Endometrium (tissue), 2 donors: ENCODE measurements around the gene ISG15.

Experiments used
- FAIRE-seq: peaks from 2 replicates; lab custom pipeline; 2012; peaks lifted over from hg19 to GRCh38; lab: Jason Lieb, UNC
- donor health status: control.
- donor health status: control.

The ISG15 gene

DNA sequence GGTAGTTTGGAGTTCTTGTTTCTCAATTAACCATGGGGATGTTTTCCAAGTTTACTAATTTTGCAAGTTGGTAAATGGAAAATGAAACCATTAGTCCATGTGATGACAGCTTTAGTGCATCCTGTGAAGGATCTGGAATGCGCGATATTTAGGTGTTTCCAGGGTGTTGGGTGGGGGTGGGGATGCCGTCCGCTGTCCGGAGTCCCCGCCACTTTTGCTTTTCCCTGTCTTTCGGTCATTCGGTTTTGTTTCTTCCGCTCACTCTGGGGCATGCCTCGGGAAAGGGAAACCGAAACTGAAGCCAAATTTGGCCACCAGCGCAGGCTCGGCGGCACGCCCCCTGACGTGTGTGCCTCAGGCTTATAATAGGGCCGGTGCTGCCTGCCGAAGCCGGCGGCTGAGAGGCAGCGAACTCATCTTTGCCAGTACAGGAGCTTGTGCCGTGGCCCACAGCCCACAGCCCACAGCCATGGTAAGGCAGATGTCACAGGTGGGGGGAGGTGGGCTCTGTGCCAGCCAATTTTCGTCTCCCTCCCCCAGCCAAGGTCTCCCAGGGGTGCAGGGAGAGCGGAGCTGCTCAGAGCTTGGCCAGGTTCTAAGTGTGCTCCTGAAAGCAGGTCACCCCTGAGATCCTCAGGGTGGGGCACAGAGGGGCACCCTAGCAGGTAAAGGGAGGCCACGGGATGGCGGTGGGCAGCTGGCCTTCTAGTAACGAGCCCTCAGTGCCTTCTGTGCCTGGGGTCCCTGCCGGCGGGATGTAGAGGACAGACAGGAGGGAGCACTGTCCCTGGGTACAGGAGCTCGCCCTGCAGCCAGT is at the start of gene ISG15:
TSS of gene ISG15 (plus strand) at position 393 of the 817 bp plus-strand sequence. CDS start at position 470, 77 bp downstream.
- peak; percentile 8 for FAIRE-seq

DNA sequence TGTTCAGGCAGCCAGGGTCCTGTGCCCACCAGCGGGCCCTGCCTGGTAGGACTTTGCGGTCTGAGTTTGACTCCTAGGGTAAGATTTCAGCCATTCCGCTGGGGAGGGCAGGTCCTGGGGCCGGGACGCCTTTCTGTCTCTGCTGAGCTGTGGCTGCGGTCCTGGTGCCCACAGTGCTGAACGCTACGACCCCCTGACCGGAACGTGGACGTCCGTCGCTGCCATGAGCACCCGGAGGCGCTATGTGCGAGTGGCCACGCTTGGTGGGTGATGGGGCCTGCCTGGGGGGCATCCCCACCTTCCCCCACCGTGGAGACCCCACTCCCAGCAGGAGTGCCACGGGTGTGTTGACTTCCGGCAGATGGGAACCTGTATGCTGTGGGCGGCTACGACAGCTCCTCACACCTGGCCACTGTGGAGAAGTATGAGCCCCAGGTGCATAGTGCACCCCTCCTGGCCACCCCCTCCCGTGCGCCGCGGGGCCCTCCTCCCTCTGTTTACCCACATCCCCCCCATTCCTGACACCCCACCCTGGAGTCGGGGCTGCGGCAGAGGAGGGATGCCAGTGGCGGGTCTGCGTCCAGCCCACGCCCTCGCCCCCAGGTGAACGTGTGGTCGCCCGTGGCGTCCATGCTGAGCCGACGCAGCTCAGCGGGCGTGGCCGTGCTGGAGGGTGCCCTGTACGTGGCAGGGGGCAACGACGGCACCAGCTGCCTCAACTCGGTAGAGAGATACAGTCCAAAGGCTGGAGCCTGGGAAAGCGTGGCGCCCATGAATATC is 49.4 kb upstream of the ISG15 start:
- no peak for FAIRE-seq

DNA sequence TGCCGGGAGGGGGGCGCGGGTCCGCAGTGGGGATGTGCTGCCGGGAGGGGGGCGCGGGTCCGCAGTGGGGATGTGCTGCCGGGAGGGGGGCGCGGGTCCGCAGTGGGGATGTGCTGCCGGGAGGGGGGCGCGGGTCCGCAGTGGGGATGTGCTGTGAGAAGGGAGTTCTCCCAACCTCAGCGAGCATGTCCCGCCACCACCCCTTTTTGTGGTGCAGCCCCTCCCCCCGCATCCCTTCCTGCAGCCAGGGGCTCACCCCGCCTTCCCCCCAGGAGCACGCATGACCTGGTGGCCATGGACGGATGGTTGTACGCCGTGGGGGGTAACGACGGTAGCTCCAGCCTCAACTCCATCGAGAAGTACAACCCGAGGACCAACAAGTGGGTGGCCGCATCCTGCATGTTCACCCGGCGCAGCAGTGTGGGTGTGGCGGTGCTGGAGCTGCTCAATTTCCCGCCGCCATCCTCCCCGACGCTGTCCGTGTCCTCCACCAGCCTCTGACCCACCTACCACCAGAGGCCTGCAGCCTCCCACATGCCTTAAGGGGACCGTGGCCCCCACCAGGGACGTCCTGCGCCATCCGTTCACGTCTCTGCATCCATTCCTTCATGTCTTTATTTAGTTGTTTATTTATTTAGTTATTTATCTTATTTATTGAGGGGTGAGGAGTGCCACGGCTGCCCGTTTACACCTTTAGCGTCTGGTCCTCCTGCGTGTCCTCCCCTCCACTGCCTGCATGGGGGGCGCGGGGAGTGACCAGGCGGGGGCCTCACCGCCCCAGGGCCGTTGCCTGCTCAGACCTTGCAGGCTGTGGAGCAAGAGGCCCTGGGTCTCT is 48.4 kb upstream of the ISG15 start:
- FAIRE-seq, result no peak

DNA sequence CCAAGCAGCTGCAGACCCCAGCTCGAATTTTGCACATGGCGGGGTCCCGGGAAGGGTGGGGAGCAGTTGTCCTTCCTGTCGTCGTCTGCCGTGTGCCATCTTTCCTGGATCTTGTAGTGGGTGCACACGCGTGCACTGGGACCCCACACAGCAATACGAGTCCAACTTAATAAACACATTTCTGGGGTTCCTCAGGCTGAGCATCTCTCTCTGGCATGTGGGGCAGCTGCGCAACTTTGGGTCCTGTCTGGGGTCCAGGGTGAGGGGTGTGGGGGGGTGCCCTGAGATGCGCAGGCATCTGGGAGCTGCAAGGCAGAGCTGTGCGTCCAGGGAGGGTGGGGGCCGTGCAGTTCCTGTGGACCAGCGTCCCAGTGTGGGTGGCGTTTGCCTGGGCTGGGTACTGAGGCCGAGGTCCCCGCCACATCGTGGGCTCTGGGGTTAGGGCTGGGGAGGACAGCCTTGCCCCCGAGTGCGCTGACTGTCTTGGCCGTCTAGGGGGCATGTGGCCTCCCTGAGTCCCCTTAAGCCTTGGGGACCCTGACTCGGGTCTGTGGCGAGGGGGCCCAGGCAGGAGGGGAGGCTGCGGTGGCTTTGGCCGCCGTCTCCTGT is 47.7 kb upstream of the ISG15 start:
- no peak for FAIRE-seq

DNA sequence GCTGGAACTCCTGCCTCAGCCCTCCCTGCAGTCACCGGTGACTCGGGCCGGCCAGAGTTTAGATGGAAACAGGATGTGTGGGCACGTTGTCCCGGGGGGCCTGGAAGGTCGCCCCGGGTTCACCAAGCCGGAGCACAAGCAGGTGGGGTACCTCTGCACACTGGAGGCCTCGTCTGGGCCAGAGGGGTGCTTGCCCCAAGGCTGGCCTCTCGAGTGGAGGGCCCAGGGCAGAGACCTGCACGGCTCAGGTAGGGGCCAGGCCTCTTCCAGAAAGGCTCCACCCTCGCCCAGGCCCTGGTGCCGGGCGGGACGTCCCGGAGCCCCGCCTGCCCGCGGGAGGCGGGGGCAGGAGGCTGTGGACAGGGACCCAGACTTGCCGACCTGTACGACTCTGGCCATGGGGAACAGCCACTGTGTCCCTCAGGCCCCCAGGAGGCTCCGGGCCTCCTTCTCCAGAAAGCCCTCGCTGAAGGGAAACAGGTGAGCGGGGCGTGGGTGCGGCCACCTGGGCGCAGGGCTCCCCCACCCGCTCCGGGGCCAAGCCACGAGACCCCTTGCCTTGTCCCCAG is 47.1 kb upstream of the ISG15 start, which contains the start of gene PLEKHN1:
TSS of gene PLEKHN1 (plus strand) at position 348 of the 569 bp plus-strand sequence. CDS start at position 398, 50 bp downstream.
- no peak for FAIRE-seq

DNA sequence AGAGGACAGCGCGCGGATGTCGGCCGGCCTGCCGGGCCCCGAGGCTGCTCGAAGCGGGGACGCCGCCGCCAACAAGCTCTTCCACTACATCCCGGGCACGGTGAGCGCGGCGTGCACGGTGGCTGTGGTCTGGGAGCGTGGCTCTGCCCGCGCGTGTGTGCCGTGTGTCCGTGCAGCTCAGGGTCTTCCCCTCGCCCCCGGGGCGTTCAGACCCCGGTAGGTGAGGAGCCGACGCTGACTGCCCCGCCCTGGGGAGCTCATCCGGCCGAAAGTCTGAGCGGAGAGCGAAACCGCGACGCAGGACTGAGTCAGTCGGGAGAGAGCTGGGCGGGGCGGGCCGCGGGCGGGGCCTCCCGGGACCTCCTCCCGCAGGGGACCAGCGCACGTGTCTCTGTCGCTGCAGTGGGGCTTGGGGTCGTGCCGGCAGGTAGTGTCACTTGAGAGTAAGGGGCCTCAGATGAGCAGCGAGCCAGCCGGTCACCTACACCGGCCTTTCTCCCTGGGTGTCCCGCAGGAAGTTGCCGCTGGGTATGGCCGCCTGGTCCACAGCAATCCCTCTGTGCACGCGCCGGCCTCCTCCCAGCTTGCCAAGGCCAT is 46.5 kb upstream of the ISG15 start:
- no peak for FAIRE-seq

DNA sequence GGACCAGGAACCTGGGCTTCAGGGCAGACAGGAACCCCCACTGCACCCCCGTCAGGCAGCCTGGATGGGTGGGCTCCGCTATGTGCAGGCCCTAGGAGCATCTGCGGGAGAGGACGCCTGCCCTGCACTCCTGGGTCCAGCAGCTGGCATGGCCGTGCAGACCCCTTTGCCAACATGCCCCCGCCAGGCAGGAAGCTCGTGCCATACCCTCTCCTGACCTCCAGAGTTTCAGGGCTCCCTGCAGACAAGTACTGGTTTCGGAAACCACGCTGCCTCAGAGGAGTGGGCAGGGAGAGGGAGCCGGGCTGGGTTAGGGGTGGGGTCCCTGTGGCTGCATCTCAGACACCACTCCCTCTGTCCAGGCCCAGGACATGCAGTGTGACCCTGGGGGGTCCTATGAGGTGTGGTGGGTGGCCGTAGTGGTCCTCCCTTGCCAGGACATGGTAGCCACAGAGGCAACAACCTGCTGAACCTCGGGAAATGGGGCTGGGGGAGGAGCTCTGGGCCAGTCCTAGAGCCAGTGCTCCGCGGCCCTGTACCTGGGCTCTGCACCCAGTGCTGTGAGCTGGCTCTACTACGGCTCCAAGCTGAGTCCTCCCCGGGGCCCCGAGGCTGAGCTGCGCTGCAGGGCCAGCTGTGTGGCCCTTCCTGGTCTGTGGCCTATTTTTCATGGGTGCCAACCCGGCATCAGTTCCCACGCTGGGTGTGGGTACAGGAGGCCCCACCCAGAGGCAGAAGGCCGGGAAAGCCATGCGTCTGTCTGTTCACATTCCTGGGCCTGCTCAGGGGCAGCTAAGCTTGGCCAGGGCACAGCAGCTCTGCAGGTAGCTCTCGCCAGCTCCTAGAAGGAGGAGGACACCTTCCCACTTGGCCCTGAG is 45.6 kb upstream of the ISG15 start:
- no peak for FAIRE-seq

DNA sequence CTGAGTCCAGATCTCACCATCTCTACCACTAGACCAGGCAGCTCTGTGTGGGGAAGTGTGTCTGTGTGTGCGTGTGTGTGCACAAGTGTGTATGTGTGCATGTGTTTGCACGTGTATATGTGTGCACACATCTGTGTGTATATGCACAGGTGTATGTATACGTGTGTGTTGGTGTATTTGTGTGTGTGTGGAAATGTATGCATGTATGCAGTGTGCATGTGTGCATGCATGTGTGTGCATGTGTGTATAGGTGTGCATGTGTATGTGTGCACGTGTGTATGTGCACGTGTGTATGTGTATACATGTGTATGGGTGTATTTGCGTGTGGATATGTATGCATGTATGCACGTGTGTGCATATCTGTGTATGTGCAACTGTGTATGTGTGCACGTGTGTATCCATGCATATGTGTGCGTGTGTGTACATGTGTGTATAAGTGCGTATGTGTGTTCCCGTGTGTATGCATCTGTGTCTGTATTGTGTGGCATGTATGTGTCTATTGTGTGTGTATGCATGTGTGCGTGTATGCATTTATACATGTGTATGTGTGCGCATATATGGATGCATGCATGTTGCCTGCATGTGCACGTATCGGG is 43.9 kb upstream of the ISG15 start:
- no peak for FAIRE-seq

DNA sequence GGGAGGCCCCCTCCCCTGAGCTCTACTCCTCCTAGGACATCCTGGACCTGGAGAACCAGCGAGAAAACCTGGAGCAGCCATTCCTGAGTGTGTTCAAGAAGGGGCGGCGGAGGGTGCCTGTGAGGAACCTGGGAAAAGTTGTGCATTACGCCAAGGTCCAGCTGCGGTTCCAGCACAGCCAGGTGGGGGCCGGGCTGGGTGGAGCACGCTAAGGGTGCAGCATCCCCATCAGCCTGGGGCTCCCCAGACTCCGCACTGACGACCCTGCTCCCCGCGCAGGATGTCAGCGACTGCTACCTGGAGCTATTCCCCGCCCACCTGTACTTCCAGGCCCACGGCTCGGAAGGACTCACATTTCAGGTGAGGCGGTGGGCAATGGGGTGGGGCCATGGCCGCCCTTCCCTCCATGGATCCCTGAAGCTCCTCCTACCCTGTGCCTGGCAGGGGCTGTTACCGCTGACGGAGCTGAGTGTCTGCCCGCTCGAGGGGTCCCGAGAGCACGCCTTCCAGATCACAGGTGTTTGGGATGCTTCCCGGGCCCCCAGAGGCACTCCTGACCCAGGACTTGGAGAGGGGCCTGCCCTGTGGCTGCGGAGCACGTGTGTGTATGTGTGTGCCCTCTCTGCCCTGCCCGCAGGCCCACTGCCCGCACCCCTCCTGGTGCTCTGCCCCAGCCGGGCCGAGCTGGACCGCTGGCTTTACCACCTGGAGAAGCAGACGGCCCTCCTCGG is 42.9 kb upstream of the ISG15 start:
- no peak for FAIRE-seq

DNA sequence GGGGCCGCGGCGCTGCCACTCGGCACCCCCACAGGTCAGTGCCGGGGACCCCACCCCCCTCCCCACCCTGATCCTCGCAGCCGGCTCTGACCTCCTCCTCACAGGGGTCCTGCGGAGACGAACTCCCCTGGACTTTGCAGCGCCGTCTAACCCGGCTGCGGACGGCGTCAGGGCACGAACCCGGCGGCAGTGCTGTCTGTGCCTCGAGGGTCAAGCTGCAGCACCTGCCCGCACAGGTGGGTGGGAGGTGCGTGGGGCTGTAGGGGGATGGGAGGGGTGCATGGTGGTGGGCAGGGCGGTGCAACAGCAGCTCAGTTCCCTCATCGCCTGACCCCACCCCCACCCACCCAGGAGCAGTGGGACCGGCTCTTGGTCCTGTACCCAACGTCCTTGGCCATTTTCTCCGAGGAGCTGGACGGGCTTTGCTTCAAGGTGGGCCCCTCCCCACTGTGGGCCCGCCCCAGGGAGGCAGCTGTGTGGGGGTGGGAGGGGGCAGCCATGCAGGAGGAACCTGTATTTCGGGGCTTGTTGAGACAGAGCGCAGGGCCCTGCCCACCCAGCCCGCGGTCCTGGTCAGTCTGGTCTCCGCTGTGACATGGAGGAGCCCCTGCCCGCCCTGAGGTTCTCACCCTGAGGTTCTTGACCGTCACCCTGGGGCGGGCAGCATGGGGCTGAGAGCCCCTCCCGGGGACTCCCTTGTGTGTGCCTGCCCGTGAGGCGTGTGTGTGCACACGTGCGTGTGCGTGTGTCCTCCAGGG is 42.1 kb upstream of the ISG15 start:
- FAIRE-seq, result no peak

DNA sequence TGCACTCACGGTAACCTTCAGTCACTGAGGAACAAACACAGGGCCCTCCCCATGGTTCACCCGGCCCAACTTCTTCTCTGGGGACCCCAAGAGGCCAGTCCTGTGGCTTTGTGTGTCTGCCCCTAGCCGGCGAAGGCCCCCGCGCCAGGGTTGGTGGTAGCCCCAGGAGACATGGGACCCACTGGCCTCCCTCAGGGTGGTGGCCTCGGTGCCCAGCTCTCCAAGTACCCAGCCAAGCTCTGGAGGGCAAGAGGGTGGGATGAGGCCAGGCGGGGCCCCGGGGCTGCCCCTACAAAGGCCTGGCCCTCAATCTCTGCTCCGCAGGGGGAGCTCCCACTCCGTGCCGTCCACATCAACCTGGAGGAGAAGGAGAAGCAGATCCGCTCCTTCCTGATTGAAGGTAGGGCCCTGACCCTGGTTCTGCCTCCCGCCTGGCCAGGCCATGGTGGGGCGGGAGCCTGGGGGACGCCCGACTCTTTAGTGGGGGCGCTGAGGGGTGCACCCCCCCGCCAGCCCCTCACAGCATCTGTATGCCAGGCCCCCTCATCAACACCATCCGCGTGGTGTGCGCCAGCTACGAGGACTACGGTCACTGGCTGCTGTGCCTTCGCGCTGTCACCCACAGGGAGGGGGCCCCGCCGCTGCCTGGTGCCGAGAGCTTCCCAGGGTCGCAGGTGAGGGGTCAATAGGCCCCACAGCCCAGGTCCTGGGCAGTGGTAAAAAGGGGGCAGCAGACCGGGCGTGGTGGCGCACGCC is 41.4 kb upstream of the ISG15 start:
- no peak for FAIRE-seq

DNA sequence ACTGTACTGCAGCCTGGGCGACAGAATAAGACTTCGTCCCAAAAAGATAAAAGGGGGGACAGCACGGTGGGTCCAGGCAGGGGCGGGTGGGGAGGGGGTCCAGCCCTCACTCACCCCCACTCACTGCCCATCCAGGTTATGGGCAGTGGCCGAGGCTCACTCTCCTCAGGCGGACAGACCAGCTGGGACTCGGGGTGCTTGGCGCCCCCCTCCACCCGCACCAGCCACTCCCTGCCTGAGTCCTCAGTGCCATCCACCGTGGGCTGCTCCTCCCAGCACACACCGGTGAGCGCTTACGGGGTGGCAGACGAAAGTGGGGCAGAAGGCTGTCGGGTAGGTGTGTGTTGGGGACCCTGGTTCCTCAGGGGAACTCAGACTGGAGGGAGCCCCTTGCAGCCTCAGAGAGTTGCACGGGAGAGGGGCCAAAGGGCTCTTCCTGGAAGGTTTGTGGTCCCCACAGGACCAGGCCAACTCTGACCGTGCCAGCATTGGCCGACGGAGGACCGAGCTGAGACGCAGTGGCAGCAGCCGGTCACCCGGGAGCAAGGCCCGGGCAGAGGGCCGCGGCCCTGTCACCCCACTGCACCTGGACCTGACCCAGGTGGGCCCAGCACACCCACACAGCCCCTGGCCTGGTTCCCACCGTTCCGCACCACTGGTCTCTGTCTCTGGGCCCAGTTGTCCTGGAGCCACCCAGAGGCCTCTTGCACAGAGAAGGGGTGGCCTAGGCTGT is 40.4 kb upstream of the ISG15 start:
- FAIRE-seq, result no peak

DNA sequence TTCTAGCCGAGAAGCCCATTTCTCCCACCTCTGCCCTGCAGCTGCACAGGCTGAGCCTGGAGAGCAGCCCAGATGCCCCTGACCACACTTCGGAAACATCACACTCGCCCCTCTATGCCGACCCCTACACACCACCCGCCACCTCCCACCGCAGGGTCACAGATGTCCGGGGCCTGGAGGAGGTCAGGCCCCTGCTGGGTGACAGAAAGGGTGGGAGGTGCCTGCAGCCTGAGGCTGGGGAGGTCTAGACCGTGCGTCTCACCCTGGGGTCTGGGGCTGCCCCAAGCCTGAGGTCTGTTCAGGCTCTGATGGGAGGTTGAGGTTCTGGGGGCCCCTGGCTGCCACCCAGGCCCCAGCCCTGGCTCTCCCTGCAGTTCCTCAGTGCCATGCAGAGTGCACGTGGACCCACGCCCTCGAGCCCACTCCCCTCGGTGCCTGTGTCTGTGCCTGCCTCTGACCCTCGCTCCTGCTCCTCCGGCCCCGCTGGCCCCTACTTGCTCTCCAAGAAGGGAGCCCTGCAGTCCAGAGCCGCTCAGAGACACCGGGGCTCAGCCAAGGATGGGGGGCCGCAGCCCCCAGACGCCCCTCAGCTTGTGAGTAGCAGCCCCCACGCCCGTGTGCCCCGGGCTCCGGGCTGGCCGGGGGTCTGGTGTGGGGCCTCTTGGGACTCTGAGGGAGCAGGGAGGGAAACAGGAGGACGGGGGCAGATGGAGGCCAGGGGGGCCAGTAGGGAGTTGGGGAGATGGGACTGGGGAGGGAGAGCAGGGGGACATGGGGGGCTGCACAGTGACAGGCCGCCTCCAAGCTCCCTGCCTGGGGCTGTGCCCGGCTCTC is 39.6 kb upstream of the ISG15 start:
- FAIRE-seq, result no peak

DNA sequence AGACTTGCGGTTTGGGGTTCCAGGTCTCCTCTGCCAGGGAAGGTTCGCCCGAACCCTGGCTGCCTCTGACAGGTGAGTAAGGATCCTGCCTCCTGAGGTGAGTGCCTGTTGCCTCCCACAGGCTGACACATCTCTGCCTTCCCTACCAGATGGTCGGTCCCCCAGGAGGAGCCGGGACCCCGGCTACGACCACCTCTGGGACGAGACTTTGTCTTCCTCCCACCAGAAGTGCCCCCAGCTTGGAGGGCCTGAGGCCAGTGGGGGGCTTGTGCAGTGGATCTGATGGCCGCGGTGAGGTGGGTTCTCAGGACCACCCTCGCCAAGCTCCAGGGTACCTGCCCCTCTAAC is 39.0 kb upstream of the ISG15 start:
- FAIRE-seq, result no peak

DNA sequence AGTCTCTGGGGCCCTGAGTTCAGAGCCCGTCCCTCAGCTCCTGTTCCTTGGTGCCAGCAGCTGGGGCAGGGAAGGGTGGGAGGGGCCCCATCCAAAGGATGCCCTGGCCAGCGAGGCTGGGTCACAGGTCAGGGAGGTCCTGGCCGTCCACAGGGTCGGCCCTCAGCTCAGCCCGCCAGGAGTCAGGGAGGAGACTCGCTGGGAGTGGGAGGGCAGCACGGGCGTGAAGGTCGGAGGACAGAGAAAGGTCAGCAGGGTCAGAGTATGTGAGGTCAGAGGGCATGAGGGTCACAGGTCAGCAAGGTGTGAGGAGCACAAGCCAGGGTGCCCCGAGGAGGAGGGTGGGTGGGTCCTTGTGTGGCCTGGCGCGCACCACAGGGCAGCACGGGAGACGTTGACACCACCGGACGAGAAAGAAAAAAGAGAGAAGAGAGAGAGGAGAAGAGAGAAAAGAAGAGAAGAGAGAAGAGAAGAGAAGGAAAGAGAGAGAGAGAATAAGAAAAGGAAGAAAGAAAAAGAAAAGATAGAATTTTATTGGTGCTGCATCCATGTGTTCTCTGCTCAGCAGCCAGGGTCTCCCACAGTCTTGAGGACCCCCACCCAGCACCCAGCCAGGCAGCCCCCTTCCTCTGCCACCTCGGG is 38.5 kb upstream of the ISG15 start:
- no peak for FAIRE-seq

DNA sequence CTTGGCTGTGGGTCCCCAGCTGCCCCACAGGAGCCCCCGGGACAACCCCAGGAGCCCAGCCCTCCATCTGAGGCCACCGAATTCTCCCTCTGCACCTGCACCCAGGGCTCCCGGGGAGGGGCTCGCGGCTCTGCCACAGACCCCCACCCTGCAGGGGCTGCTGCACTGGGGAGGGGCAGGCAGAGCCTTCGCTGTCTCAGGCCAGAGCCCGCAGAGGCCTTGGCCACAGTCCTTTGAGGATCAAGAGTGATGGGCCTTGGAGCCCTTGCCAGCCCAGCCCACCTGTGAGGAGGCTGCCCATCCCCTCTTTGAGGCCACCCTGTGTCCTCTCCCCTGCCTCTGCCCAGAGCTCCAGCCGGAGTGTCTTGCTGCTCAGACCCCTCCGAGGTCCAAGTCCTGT is 37.9 kb upstream of the ISG15 start:
- no peak for FAIRE-seq
